GM19238 (cell line): ENCODE data around the gene EVA1A.

ENCODE experiments used
- DNase-seq: peaks from one replicate; pipeline ENCODE4 v3.0.0; 2011; ENCODE audit warnings: low spot score; ENCODE audit not compliant: insufficient read length

The EVA1A gene

GRCh38 chr2:75589391-75590105 is 28.8 kb upstream of the EVA1A start:
- DNase-seq: no peak

- DNase-seq: no peak
Measured at GRCh38 chr2:75587954-75588587, 27.3 kb upstream of the EVA1A start.

- no peak for DNase-seq
Measured at GRCh38 chr2:75586971-75587370, 26.2 kb upstream of the EVA1A start.

GRCh38 chr2:75582840-75583239 is 22.1 kb upstream of the EVA1A start:
- no peak for DNase-seq

GRCh38 chr2:75580606-75581005 is 19.9 kb upstream of the EVA1A start:
- no peak for DNase-seq

- no peak for DNase-seq
Measured at GRCh38 chr2:75580156-75580555, 19.4 kb upstream of the EVA1A start.

GRCh38 chr2:75579186-75579585 is 18.4 kb upstream of the EVA1A start:
- no peak for DNase-seq

- no peak for DNase-seq
Measured at GRCh38 chr2:75577280-75577679, 16.5 kb upstream of the EVA1A start.

GRCh38 chr2:75574106-75574505 is 13.4 kb upstream of the EVA1A start:
- no peak for DNase-seq

GRCh38 chr2:75573145-75573878 is 12.6 kb upstream of the EVA1A start:
- DNase-seq: no peak

- no peak for DNase-seq
Measured at GRCh38 chr2:75571730-75572430, 11.1 kb upstream of the EVA1A start.

- DNase-seq: no peak
Measured at GRCh38 chr2:75570948-75571729, 10.4 kb upstream of the EVA1A start.

- no peak for DNase-seq
Measured at GRCh38 chr2:75570024-75570947, 9.5 kb upstream of the EVA1A start.

- DNase-seq: no peak
Measured at GRCh38 chr2:75569546-75569945, 8.8 kb upstream of the EVA1A start.

GRCh38 chr2:75568174-75568573 is 7.4 kb upstream of the EVA1A start:
- DNase-seq: no peak

GRCh38 chr2:75565472-75566462 is 5.0 kb upstream of the EVA1A start:
- no peak for DNase-seq

- no peak for DNase-seq
Measured at GRCh38 chr2:75564713-75565359, 4.1 kb upstream of the EVA1A start.

- DNase-seq: no peak
Measured at GRCh38 chr2:75564026-75564688, 3.4 kb upstream of the EVA1A start.
